Measurements from ENCODE around the gene CFLAR. TPM values are rescaled to one million over a fixed set of nuclear protein-coding genes. Genes with fewer than 3 reads are reported as not detected.

Gene CFLAR
- total and polyA plus RNA-seq, 2 of the 4 experiments (the other 2 are of a cell fraction): 29.2 to 59.9 TPM

DNA sequence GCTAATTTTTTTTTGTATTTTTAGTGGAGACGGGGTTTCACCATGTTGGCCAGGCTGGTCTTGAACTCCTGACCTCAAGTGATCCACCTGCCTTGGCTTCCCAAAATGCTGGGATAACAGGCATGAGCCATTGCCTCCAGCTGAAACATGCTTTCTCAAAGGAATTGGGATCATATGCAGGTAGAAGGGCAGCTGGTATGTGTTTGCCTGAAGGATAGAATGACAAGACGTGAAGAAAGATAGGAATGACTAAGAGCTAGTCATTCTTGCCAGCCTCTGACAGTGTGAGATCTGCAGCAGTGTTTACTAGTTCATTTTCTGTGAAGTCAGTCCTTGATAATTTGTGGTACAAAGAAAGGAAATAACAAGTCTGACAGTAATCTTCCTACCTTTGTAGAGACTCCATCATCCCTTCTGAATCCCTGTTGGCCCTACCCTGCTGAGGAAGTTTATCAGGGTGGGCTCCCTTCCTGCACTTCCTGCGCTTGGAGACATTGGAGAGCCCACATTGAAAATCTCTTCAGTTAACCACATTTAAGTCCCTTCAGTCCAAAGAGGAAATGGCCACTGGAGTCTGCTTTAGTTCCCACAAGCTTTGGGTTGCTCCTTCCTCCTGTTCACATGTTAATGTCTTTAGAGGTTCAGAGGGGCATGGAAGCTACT is 14.7 kb downstream of the CFLAR start:
- in situ Hi-C loops (cut with MboI; ENCODE audit: low sequenced_read_pairs) (no loop called here), dilution Hi-C loops (cut with HindIII; ENCODE audit: low sequenced_read_pairs, unreplicated experiment) (no loop called here), intact Hi-C loops (cut with micrococcal nuclease) (no loop called here)
- Histone ChIP-seq H3K4me1 (ENCODE audit: control insufficient read depth, insufficient read depth, low read length) (peaks cover 25% of the 10 kb centered on the region), H3K9me3 (ENCODE audit: control insufficient read depth, insufficient read depth, low read length) (no peaks in the 10 kb centered on the region), H3K9me1 (ENCODE audit: insufficient read depth, low read length) (peaks cover 31% of the 10 kb centered on the region), H3K18ac (ENCODE audit: low read depth, low read length) (peak overlapping the region; percentile 75; the same call in 1 of the 2 replicates), H2AFZ (replicated peaks; ENCODE audit: low read length, poor library complexity) (peak overlapping the region; percentile 13), H3K27ac (ENCODE audit: insufficient read depth, low read length) (peak overlapping the region; percentile 74), H3K4me3 (ENCODE audit: insufficient read depth, low read depth, low read length) (no peak overlapping the region), H3K23ac (ENCODE audit: low read depth, low read length) (peak overlapping the region; percentile 70; the same call in 1 of the 2 replicates), H2BK20ac (ENCODE audit: low read depth, low read length) (peak overlapping the region; percentile 83; the same call in 1 of the 2 replicates), H3K27me3 (ENCODE audit: control insufficient read depth, insufficient read depth, low read length) (no peaks in the 10 kb centered on the region), H3K36me3 (ENCODE audit: control insufficient read depth, insufficient read depth, low read length) (peaks cover 9% of the 10 kb centered on the region), H2BK5ac (ENCODE audit: low read depth, low read length, poor library complexity, severe bottlenecking) (peak overlapping the region; percentile 88), H4K91ac (ENCODE audit: insufficient read depth, low read depth, low read length) (peak overlapping the region; percentile 85), H3K79me1 (ENCODE audit: low read depth in 1 of 2, low read length in 2 of 2) (peaks cover 39 to 67% of the 10 kb centered on the region in 2 experiments), H2BK120ac (ENCODE audit: low read depth, low read length) (peak overlapping the region; percentile 92; the same call in 1 of the 2 replicates), H3K4me2 (ENCODE audit: low read depth, low read length) (peak overlapping the region; percentile 45; the same call in 1 of the 2 replicates), H3K4ac (ENCODE audit: low read depth, low read length) (peak overlapping the region; percentile 90), H3K56ac (ENCODE audit: extremely low read depth, insufficient read depth, low read length) (peak overlapping the region; percentile 37; the same call in 1 of the 2 replicates), H2AK5ac (ENCODE audit: low read depth, low read length) (peak overlapping the region; percentile 93), H3K9ac (ENCODE audit: low read depth, low read length) (no peak overlapping the region), H3K14ac (replicated peaks; ENCODE audit: low read depth, low read length) (peak overlapping the region; percentile 89), H4K5ac (ENCODE audit: low read depth, low read length) (peak overlapping the region; percentile 53; the same call in 1 of the 2 replicates), H2AK9ac (replicated peaks; ENCODE audit: low read depth, low read length, poor library complexity) (peak overlapping the region; percentile 87), H4K20me1 (ENCODE audit: insufficient read depth, low read length) (peaks cover 7% of the 10 kb centered on the region; the same call in 1 of the 2 replicates), H2BK15ac (ENCODE audit: low read depth, low read length) (peak overlapping the region; percentile 88), H4K8ac (ENCODE audit: low read depth in 2 of 2, low read length in 2 of 2) (peak overlapping the region; percentile 47 to 86; a peak in 3 of 4 replicates)
- TF ChIP-seq, protein P1, sequence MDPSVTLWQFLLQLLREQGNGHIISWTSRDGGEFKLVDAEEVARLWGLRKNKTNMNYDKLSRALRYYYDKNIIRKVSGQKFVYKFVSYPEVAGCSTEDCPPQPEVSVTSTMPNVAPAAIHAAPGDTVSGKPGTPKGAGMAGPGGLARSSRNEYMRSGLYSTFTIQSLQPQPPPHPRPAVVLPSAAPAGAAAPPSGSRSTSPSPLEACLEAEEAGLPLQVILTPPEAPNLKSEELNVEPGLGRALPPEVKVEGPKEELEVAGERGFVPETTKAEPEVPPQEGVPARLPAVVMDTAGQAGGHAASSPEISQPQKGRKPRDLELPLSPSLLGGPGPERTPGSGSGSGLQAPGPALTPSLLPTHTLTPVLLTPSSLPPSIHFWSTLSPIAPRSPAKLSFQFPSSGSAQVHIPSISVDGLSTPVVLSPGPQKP (IDR thresholded peaks at IDR 0.05; ENCODE audit: borderline replicate concordance, low read depth, low read length): no peak
- TF ChIP-seq FOS (IDR thresholded peaks at IDR 0.05; ENCODE audit: low read depth, low read length) (peak; percentile 75), CEBPB (IDR thresholded peaks at IDR 0.05; ENCODE audit: low read depth, low read length) (peak; percentile 66), BHLHE40 (IDR thresholded peaks at IDR 0.05; ENCODE audit: low read depth, low read length) (no peak), MAFK (IDR thresholded peaks at IDR 0.05; ENCODE audit: low read depth, low read length) (no peak), NFE2L2 (IDR thresholded peaks at IDR 0.05; ENCODE audit: low read depth, low read length) (peak; percentile 22; the same call in 1 of the 2 replicates)
- TF ChIP-seq, protein P2, sequence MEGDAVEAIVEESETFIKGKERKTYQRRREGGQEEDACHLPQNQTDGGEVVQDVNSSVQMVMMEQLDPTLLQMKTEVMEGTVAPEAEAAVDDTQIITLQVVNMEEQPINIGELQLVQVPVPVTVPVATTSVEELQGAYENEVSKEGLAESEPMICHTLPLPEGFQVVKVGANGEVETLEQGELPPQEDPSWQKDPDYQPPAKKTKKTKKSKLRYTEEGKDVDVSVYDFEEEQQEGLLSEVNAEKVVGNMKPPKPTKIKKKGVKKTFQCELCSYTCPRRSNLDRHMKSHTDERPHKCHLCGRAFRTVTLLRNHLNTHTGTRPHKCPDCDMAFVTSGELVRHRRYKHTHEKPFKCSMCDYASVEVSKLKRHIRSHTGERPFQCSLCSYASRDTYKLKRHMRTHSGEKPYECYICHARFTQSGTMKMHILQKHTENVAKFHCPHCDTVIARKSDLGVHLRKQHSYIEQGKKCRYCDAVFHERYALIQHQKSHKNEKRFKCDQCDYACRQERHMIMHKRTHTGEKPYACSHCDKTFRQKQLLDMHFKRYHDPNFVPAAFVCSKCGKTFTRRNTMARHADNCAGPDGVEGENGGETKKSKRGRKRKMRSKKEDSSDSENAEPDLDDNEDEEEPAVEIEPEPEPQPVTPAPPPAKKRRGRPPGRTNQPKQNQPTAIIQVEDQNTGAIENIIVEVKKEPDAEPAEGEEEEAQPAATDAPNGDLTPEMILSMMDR (conservative IDR thresholded peaks at IDR 0.05; ENCODE audit: low read depth, low read length): no peak
- ChIA-PET POLR2A (ENCODE audit: unreplicated experiment) (no interaction called here), CTCF (interaction anchor here (0.9 kb wide), 1 partner anchor 25 kb away, joined by 3 read pairs; no protein-coding TSS in a partner anchor)
- WGBS, 2 experiments (ENCODE audit: extremely low coverage in 2 of 2, insufficient read length in 1 of 2): 40% methylated on average over 2 of the region's 3 CpGs; no CpG with 5 or more reads in 1 of the 2 experiments
- DNase-seq (peak; percentile 91), ATAC-seq (ENCODE audit: low read depth) (peak; percentile 31; the same call in 1 of the 2 replicates)
- no TSS peak for BruUV-seq (replicated peaks)

Data from IMR-90 (cell line).